CD4-positive, alpha-beta T cell treated with Interferon alpha-2 for 1 hour (primary cell): ENCODE results near the gene HYOU1.
A peak's percentile ranks its signal among the peaks of the same experiment; 100 is the strongest.
"Not testable (repeated sequence)": the region's sequence is repeated elsewhere in the genome, so short reads cannot be mapped to it uniquely, and the experiment has no call there.

ENCODE experiments used
- DNase-seq, 2 donors: peaks; one replicate each; pipeline ENCODE4 v3.0.0-alpha.2; 2020 to 2022

Gene HYOU1

DNA sequence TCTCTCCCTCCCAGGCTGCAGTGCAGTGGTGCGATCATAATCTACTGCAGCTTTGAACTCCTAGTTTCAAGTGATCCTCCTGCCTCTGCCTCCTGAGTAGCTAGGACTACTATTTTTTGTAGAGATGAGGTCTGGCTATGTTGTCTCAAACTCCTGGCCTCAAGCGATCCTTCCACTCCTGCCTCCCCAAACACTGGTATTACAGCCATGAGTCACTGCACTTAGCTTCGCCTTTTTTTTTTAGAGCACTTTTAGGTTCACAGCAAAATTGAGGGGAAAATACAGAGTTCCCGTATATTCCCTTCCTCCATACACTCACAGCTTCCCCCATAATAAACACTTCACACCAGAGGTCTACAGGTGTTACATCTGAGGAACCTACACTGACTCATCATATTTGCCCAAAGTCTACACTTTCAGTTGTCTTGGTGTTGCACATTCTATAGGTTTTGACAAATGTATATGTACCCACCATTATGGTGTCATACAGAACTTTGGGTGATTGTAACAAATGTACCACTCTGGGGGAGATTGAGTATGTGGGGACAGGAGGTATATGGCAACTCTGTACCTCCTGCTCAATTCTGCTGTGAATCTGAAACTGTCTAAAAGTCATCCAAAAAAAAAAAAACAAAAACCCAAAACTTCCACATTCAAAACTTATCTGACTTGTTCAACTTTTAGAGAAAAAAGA is 15.0 kb downstream of the HYOU1 start:
- no peak for DNase-seq

DNA sequence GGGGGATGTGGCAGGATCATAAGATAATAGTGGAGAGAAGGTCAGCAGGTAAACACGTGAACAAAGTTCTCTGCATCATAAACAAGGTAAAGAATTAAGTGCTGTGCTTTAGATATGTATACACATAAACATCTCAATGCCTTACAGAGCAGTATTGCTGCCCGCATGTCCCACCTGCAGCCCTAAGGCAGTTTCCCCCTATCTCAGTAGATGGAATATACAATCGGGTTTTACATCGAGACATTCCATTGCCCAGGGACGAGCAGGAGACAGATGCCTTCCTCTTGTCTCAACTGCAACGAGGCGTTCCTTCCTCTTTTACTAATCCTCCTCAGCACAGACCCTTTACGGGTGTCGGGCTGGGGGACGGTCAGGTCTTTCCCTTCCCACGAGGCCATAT is 17.5 kb downstream of the HYOU1 start:
- not testable (repeated sequence) for DNase-seq

DNA sequence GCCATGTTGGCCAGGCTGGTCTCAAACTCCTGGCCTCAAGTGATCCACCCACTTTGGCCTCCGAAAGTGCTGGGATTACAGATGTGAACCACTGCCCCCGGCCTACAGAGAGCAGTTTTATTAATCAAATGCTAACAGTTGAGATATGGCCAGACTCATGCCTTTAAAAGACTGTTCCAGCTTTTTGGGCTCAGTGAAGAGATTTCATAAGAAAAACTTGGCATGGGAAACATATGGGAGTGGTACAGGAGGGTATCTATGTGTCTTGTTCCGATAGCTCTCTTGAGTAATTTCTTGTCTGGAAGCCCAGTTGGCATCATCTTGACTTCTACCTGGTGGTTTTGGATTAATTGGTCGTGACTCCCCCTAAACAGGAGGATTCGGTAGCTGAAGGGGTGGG is 18.1 kb downstream of the HYOU1 start:
- DNase-seq = no peak

- no peak for DNase-seq
Observed at GRCh38 chr11:119034813-119035212, 22.2 kb downstream of the HYOU1 start.

GRCh38 chr11:119033421-119033820 is 23.6 kb downstream of the HYOU1 start:
- DNase-seq = not testable (repeated sequence)

DNA sequence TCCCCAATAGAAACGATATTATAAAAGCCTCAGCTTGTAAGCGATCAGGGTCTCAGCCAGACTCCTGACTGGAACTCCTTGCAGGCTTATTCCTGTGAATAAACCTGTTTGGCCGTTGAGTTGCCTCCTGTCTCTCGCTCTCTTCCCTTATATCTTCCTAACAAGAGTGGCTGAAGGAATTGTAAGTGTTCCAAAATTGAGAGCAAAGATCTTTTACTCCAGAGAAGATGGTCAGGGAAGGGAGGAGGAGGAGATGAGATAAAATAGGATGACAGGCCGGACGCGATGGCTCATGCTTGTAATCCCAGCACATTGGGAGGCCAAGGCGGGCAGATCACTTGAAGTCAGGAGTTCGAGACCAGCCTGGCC is 25.1 kb downstream of the HYOU1 start:
- DNase-seq = no peak

GRCh38 chr11:119030329-119031047 is 26.5 kb downstream of the HYOU1 start, which contains the start of gene SLC37A4:
TSS of gene SLC37A4 (minus strand) at chr11:119030877.
- DNase-seq = peak; percentile 99 to 100

DNA sequence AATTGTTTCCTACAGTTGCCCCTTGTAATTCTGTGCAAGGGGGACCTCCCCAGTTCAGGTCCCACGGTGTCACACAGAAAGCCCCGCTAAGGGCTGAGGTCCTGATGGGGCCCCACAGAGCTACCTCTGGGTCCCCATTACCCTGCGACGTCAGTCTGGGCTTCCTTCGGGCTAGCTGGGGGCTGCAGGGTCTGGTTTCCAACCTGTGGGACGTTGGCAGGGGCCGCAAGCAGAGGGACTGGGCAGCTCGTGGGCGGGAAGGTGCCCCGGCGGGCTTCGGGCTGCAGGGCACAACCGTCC is 27.0 kb downstream of the HYOU1 start:
- no peak for DNase-seq

DNA sequence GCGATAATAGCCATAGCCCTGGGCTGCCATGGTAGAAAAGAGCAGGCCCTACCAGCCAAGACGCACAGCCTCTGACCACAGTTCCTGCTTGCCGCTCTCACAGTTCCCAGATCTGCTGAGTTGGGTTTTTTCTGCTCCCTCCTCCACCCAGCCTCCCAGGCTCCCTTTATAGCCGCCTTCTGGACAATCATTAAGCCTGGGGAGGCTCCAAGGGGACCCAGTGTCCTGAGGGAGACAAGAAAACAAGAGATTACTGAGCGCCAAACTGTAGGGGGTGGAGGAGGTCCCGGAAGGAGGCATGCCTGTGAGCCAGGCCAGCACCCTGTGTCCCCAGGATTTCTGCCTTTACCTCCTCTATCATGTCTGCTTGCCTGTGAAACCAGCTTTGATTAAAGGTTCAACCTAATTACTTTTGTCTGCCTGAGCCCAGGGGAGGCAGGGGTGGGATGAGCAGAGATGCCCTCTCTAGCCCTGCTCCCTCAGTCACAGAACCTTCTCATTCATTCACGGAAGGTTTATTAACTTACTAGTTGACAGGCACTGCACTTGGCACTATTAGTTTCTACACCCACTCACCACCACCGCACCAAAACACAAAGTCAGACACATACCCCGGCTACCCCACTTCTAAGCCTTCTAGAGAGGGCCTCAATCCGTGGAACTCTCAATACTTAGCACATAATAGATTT is 27.5 kb downstream of the HYOU1 start:
- no peak for DNase-seq

DNA sequence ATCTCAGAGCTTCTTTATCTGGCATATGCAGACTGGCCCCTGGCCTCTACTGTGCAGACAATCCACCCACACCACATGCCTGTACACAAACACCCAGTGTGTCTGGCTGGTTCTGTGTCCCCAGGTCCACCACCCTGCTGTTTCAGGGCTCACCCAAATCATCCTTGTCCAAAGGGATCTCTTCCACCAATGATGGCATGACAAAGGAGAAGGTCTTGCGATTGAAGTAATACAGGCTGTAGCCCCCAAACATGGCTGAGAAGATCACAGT is 28.0 kb downstream of the HYOU1 start:
- DNase-seq = no peak

DNA sequence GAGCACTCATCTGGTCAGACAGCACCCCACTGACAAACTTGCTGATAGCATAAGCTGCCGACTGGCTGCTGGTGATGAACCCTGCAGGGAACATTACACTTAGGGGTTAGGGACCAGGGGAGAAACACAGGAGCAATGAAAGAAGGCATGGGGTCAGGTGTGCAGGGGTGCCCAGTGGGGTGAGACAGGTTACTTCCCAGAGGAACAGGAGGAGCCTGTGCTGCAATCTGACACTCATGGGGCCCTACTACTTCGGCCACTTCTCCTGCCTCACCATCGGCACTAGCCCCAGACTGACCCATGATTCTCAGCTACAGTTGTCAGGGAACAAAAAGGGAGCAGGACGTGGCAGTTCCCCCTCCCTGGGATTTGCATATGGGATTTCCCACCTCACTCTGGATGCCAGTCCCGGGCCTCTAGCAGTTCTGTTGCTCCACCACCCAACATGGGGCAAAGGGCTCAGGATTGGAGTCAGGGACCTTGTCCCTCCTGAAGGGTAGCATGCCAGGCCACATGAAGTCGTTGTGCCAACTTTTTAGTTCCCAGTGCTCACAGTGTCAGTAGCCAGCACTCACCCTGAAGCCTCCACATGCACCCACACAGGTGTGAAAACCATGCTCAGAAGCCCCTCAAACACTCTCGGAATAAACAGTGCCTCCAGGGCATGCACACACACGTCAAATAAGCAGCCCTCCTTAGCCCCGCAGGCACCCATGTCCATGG is 28.5 kb downstream of the HYOU1 start:
- no peak for DNase-seq

DNA sequence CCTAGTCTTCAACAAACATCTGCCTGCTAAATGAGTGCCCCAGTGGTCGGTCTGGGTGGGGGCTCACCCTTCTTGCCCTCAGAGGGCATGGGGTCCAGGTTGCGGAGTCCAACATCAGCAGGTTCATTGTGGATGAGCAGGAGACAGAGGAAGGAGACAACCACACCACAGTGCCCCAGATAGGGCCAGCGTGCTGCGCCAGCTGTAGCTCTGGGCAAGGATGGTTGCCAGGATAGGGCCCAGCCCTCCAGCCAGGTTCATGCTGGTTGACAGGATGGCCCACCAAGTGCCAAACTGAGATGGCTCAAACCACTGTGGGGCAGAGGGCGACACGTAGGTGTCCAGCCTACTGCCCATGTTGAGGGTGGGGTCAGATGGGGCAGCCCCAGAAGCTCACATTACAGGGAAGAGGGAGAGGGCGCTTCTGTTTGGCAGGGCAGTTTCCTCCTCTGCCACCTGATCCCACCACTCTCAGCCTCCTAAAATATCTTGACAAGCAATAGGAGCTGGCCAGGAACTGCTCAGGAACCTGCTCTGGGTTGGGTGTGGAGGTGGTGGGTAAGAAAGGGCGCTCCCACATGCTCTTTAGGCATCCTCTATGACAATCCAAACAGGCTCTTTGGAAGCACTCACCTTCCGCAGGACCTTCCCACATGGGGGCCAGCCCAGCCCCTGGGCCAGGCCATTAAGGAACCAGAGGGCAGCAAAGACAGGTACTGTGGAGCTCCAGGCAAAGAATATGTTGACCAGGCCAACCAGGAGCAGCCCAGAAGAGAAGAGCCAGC is 29.3 kb downstream of the HYOU1 start:
- DNase-seq = no peak

DNA sequence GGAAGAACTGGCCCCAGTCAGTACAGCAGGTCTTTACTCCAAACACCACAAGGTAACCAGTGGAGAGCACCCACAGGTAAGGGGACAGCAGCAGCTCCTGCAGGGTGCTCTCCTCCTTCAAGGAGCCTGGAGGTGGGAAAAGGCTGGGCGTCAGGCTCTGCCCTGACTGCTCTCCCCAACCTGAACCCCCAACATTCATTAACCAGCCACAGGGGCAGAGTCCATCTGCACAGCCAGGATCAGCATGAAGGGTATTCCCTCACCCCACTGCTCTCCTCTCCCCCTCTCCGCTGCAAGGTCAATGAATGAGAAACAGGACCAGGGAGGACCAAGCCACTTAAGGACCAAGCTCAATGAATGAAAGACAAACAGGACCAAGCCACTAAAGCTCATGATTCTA is 30.0 kb downstream of the HYOU1 start:
- DNase-seq = no peak

GRCh38 chr11:119025978-119026766 is 30.8 kb downstream of the HYOU1 start:
- DNase-seq = no peak

DNA sequence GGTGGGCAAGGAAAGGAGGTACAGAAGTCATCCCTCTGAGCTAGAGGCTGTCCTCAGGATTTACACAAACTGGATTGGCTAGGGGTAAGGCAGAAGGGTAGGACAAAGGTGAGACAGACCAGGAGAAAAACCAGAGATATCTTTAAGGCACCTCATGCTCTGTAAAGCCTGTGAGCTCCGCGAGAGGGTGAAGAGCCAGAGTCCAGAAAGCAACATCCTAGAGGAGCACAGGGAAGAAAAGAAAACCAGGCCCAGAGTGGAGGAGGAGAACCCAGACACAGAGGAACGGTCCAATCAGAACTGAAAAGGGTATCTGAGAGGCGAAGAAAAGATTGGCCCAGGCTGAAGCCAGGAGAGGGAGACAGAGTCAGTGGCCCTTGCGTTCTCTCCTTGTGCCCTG is 31.5 kb downstream of the HYOU1 start:
- DNase-seq = no peak

DNA sequence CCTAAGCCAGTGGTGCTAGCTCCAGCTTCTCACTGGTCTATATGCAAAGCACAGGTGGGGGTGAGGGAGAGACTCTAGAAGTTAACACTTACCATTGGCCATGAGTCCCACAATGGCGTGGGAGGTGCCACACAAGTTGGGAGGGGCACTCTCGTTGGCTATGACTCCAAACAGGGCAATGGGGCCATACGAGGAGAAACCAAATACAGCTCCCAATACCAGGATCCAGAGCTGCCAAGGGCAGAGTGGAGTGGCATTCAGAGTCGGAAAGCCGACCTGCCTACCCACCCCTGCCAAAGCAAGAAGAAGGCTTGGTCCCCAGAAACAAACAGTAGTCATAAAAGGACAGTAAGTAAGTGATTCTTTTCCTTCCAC is 31.9 kb downstream of the HYOU1 start:
- DNase-seq = no peak

DNA sequence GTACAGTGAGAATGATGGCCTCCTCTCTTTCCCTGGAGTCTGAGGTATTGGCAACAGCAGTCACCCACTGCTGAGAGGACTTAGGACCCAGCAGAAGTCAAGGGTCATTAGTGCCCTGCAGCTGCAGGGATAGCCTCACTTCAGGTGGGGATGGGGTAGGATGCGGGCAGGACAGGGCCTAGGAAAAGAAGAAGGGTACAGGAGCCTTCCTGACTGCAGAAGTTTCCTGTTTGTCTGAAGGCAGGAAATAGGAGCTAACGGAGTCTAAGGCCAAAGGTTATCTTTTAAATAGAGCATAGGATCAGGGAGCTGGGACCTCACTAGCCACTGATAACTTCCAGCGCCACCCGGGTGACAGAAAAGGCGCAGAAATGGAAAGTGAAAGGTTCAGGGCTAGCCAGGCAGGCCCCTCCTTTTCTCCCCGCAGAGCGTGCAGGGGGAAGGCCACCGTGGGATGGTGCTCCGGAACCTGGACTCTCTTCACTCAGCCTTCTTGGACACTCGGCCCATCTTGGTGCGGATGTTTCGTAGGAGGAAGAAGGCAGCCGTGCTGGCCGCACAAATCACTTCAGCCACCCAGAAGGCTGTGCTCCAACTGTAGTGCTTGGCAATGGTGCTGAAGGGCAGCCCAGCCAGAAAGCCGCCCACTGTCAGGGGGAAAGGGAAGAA is 32.4 kb downstream of the HYOU1 start:
- no peak for DNase-seq

DNA sequence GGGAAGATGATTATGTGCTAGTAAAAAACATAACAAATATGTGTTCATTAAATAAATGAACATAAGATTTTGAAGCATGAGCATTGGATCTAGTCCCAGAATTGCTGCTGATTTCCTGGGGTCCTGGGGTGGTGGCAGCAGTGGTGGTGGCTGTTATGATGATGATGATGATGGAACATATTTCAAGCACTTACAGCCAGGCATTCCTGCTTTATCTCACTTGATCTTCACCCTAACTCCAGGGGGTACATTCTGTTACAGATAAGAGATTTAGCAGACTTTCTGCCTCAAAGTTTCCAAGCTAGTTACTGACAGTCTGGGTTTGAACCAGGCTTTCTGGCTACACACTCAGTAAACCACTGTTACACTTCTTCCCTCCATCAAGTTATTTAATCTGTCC is 33.3 kb downstream of the HYOU1 start:
- no peak for DNase-seq

DNA sequence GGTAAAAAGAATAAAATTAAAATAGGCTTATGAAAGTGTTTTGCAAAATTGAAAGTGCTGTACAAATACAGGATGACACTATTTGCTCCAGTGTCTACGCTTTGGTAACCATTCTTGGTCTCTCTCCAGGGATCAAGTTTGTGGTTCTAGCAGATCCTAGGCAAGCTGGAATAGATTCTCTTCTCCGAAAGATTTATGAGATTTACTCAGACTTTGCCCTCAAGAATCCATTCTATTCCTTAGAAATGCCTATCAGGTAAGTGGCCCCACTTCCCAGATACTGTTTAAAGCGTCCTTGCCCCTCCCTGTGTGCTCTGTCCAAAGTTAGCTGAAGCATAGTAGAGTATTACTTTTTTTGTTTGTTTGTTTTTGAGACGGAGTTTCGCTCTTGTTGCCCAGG is 35.4 kb downstream of the HYOU1 start:
- no peak for DNase-seq

DNA sequence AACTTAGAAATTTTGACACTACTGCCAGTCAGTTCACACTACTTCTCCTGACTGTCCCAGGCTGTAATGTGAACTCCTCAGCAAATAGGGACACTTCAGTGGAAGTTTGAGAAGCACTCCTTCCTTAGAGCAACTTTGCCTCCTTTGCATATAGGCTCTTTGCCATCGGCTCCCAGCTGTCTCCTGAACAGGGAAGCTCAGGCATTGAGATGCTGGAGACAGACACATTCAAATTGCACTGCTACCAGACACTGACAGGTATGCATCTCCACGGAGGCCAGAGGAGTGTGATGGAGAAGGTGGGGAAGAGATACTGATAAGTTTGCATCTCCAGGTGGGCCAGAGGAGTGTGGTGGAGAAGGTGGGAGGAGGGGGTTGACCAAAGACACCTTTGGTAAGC is 37.0 kb downstream of the HYOU1 start:
- DNase-seq = no peak

DNA sequence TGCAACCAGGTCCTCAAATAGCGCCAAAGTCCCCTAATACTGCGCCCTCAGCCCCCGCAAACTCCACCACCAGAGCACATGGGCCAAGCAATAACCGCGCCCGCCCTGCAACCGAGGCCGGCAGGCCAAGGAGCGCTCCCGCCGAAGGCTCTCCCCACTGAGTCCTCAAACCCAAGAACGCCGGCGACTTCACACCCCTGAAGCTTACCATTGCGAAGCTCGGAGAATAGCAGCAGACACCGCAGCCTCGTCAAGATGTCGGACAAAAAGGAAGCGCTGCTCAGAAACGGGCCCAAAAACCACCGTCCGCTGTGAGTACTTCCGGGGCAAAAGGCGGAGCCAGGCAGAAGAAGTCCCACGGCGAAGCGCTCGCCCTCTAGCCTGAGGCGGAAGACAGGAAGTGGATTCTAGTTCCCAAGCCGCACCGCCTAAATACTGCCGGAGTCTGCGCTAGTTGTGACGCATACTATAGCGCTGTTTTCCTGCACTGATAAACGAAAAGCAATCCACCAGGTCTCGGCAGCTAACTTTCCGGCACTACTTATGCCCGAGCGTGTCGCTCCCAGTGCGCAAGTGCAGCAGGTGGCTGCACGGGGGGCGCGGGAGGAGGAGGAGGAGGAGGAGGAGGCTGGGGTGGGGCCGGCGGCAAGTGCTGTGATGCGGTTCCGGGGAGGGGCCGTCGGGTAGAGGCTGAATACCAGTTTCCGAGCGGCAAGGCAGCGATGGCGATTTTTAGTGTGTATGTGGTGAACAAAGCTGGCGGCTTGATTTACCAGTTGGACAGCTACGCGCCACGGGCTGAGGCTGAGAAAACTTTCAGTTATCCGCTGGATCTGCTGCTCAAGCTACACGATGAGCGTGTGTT is 38.7 kb downstream of the HYOU1 start, which contains the start of the genes RPS25 and TRAPPC4:
TSS of gene RPS25 (minus strand) at position 270 of the 865 bp plus-strand sequence. CDS start at position 211, 59 bp downstream.
TSS of gene TRAPPC4 (plus strand) at position 693 of the 865 bp plus-strand sequence. CDS start at position 723, 30 bp downstream.
- peak; percentile 95 to 96 for DNase-seq
